G401 (cell line): ENCODE results near the gene TRUB1. TPM values are rescaled to one million over a fixed set of nuclear protein-coding genes. Genes with fewer than 3 reads are reported as not detected.
"Not testable (repeated sequence)": the region's sequence is repeated elsewhere in the genome, so short reads cannot be mapped to it uniquely, and the experiment has no call there.

Experiments used
- DNase-seq: peaks from one replicate; pipeline ENCODE4 v3.0.0-alpha.2; 2015; ENCODE audit warnings: low spot score
- in situ Hi-C: cut with HindIII; loops from 2 replicates; pipeline ENCODE4 v1.10.0; 2016; ENCODE audit warnings: low sequenced_read_pairs, mixed read lengths
- total RNA-seq: library from RNA; depleted of rRNA; stranded (reverse); fragments of >200 nt; shearing (Covaris generic); gene quantifications from 2 replicates; pipeline ENCODE4 v1.2.3, GENCODE V29; 2014

Gene TRUB1
- total RNA-seq, 1 experiment from 2014 or later = 63.8 TPM

GRCh38 chr10:114920459-114920858 lies 17.5 kb upstream of the TRUB1 start:
- DNase-seq = no peak

GRCh38 chr10:114922003-114922402 lies 16.0 kb upstream of the TRUB1 start:
- DNase-seq = no peak
- in situ Hi-C loops = no loop called here

More at GRCh38 chr10:114920459-114920858, 17.5 kb upstream of the TRUB1 start:
- in situ Hi-C loops = no loop called here

- in situ Hi-C loops = no loop called here
- no peak for DNase-seq
These were observed 14.4 kb upstream of the TRUB1 start for GRCh38 chr10:114923551-114923950.

GRCh38 chr10:114925587-114926586 lies 12.1 kb upstream of the TRUB1 start:
- DNase-seq = no peak
- in situ Hi-C loops = no loop called here

- in situ Hi-C loops = no loop called here
These were observed 9.2 kb upstream of the TRUB1 start for GRCh38 chr10:114928818-114929217.

GRCh38 chr10:114930320-114930719 lies 7.7 kb upstream of the TRUB1 start:
- no peak for DNase-seq
- in situ Hi-C loops = no loop called here

More at GRCh38 chr10:114928818-114929217, 9.2 kb upstream of the TRUB1 start:
- no peak for DNase-seq

- in situ Hi-C loops = no loop called here
- DNase-seq = no peak
These were observed 6.8 kb upstream of the TRUB1 start for GRCh38 chr10:114931072-114931679.

GRCh38 chr10:114932225-114932624 lies 5.8 kb upstream of the TRUB1 start:
- no peak for DNase-seq
- in situ Hi-C loops = no loop called here

GRCh38 chr10:114932945-114933344 lies 5.0 kb upstream of the TRUB1 start:
- in situ Hi-C loops = no loop called here
- no peak for DNase-seq

GRCh38 chr10:114933588-114933987 lies 4.4 kb upstream of the TRUB1 start:
- no peak for DNase-seq
- in situ Hi-C loops = no loop called here

- DNase-seq, in situ Hi-C loops: not testable (repeated sequence)
These were observed 4.0 kb upstream of the TRUB1 start for GRCh38 chr10:114933995-114934394.

- in situ Hi-C loops = no loop called here
- no peak for DNase-seq
These were observed 830 bp downstream of the TRUB1 start for GRCh38 chr10:114938856-114939193.

- in situ Hi-C loops = no loop called here
These were observed 2.7 kb downstream of the TRUB1 start for GRCh38 chr10:114940735-114941134.

GRCh38 chr10:114943000-114943399 lies 5.0 kb downstream of the TRUB1 start:
- in situ Hi-C loops = no loop called here
- no peak for DNase-seq

More at GRCh38 chr10:114940735-114941134, 2.7 kb downstream of the TRUB1 start:
- DNase-seq = no peak

- DNase-seq = no peak
- in situ Hi-C loops = no loop called here
These were observed 15.1 kb downstream of the TRUB1 start for GRCh38 chr10:114953047-114953446.

GRCh38 chr10:114955984-114956383 lies 18.0 kb downstream of the TRUB1 start:
- no peak for DNase-seq
- in situ Hi-C loops = no loop called here

- in situ Hi-C loops = no loop called here
- DNase-seq = no peak
These were observed 18.5 kb downstream of the TRUB1 start for GRCh38 chr10:114956466-114956865.

- no peak for DNase-seq
- in situ Hi-C loops = no loop called here
These were observed 19.1 kb downstream of the TRUB1 start for GRCh38 chr10:114957122-114957521.

- no peak for DNase-seq
- in situ Hi-C loops = no loop called here
These were observed 19.7 kb downstream of the TRUB1 start for GRCh38 chr10:114957673-114958072.

- DNase-seq = no peak
- in situ Hi-C loops = no loop called here
These were observed 24.4 kb downstream of the TRUB1 start for GRCh38 chr10:114962441-114962840.
